ENCODE results near the gene CEP152. TPM values are rescaled to one million over a fixed set of nuclear protein-coding genes. Genes with fewer than 3 reads are reported as not detected.

CEP152 gene
- total RNA-seq, 1 donor from 2014 or later: 15.4 TPM

DNA sequence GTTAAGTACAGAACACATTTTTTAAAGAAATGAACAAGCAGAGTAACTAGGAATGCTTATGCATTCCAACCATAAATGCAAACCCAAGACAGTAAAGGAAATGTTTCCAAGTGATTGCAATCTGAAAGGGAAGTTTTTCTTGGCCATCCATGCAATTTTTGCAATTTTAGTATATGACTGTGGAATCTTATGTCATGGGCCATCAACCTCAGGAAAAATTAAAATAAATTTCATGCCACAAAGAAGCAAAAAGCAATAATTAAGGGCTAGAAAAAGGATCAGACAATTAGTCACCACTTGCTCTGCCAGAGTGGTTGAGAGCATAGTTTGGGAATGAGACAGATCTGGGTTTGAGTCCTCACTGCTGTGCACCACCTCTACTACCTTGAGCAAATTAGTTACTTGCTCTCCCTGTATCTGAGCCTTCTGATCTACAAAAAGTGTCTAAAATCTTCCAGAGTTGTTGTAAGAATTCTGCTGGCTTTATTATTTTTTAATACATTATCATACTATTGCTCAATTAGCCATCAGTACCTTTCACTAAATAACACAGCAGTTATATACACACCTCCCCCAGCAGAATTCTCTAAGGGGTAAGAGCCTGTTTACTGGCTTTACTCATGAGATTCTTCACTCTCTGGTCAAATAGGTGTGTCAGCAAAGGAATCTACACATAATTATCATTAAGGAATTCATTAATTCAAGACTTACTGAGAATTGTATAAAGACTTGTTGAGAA is 115.6 kb downstream of the CEP152 start:
- H3K9me3 Mint-ChIP-seq: no peaks in the 10 kb centered on the region
- ChIA-PET CTCF (no interaction called here), POLR2A (no interaction called here)
- no peak overlapping the region for H3K27ac Mint-ChIP-seq
- TF ChIP-seq, protein P1, sequence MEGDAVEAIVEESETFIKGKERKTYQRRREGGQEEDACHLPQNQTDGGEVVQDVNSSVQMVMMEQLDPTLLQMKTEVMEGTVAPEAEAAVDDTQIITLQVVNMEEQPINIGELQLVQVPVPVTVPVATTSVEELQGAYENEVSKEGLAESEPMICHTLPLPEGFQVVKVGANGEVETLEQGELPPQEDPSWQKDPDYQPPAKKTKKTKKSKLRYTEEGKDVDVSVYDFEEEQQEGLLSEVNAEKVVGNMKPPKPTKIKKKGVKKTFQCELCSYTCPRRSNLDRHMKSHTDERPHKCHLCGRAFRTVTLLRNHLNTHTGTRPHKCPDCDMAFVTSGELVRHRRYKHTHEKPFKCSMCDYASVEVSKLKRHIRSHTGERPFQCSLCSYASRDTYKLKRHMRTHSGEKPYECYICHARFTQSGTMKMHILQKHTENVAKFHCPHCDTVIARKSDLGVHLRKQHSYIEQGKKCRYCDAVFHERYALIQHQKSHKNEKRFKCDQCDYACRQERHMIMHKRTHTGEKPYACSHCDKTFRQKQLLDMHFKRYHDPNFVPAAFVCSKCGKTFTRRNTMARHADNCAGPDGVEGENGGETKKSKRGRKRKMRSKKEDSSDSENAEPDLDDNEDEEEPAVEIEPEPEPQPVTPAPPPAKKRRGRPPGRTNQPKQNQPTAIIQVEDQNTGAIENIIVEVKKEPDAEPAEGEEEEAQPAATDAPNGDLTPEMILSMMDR (IDR thresholded peaks at IDR 0.05): no peak
- DNase-seq: no peak
- H3K4me3 Mint-ChIP-seq: no peak overlapping the region
- H3K4me1 Mint-ChIP-seq: no peaks in the 10 kb centered on the region
- intact Hi-C loops (cut with micrococcal nuclease): no loop called here
- ATAC-seq (ENCODE audit: low read depth): no peak
- H3K27me3 Mint-ChIP-seq: no peaks in the 10 kb centered on the region
- no peaks in the 10 kb centered on the region for H3K36me3 Mint-ChIP-seq (ENCODE audit: low read depth)

- H3K4me3 Mint-ChIP-seq: no peak overlapping the region
Observed at GRCh38 chr15:48693484-48693883, 117.4 kb downstream of the CEP152 start.

DNA sequence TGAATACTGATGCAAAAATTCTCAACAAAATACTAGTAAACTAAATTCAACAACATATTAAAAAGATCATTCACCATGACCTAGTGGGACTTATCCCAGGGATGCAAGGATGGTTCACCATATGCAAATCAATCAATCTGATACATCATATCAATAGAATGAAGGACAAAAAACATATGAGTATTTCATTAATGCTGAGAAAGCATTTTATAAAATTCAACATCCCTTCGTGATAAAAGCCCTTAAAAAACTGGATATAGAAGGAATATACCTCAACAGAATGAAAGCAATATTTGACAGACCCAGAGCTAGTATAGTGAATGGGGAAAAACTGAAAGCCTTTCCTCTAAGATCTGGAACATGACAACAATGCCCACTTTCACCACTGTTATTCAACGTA is 122.4 kb downstream of the CEP152 start:
- Mint-ChIP-seq H3K27ac (no peak overlapping the region), H3K4me3 (no peak overlapping the region), H3K27me3 (no peaks in the 10 kb centered on the region), H3K9me3 (peaks cover 10% of the 10 kb centered on the region), H3K36me3 (ENCODE audit: low read depth) (no peaks in the 10 kb centered on the region), H3K4me1 (no peaks in the 10 kb centered on the region)
- DNase-seq (no peak), ATAC-seq (ENCODE audit: low read depth) (no peak)
- CTCF ChIA-PET: no interaction called here
- intact Hi-C loops (cut with micrococcal nuclease): no loop called here
- POLR2A ChIA-PET: no interaction called here
- TF ChIP-seq, protein P1 (IDR thresholded peaks at IDR 0.05): no peak

More at GRCh38 chr15:48693484-48693883, 117.4 kb downstream of the CEP152 start:
- Mint-ChIP-seq H3K4me1 (no peaks in the 10 kb centered on the region), H3K9me3 (no peaks in the 10 kb centered on the region), H3K27ac (no peak overlapping the region), H3K27me3 (no peaks in the 10 kb centered on the region), H3K36me3 (ENCODE audit: low read depth) (no peaks in the 10 kb centered on the region)
- no peak for ATAC-seq (ENCODE audit: low read depth)
- TF ChIP-seq, protein P1 (IDR thresholded peaks at IDR 0.05): no peak
- POLR2A ChIA-PET: no interaction called here
- intact Hi-C loops (cut with micrococcal nuclease): no loop called here
- DNase-seq: no peak
- CTCF ChIA-PET: no interaction called here

Other genes with a start within 250 kb of the CEP152 start
- gene FBN1, start 165.4 kb downstream of the CEP152 start, total RNA-seq: 0.62 and 1.1 TPM in 2 replicates
- 51.3 and 54.4 TPM in 2 replicates for gene EID1, start 67.1 kb upstream of the CEP152 start, total RNA-seq
- gene SHC4, start 152.8 kb upstream of the CEP152 start, total RNA-seq: 0.24 TPM in 1 of 2 replicates, not detected in the other
- gene SECISBP2L, start 235.4 kb upstream of the CEP152 start, total RNA-seq: 52.6 and 56.5 TPM in 2 replicates

All from activated B cell treated with CpG ODN at 0.5 μM for 24 hours (primary cell).